Right cardiac atrium (tissue), 5 donors: ENCODE results near the gene TMPRSS3. TPM values are rescaled to one million over a fixed set of nuclear protein-coding genes. Genes with fewer than 3 reads are reported as not detected.

Experiments used
- ATAC-seq, 2 donors: fragments of 200-7000 bp; cut with Tn5 transposase; one replicate each; pipeline versions ENCODE4 v1.8.0 to v1.9.1; 2020; ENCODE audit warnings: moderate library complexity in 2 of 2, mild to moderate bottlenecking in 1 of 2
- DNase-seq, 3 donors: peaks; one replicate each; pipeline ENCODE4 v3.0.0-alpha.2; 2020
- H3K27ac ChIP-seq: one replicate; pipeline ENCODE4 v1.5.1; 2013; ENCODE audit warnings: mild to moderate bottlenecking, low read length, control low read depth, moderate library complexity
- H3K27me3 ChIP-seq: one replicate; pipeline ENCODE4 v1.6.1; 2013; ENCODE audit not compliant: control insufficient read depth, insufficient read depth
- H3K4me1 ChIP-seq: one replicate; pipeline ENCODE4 v1.6.1; 2013; ENCODE audit warnings: low read length; ENCODE audit not compliant: control insufficient read depth, insufficient read depth
- H3K4me3 ChIP-seq: one replicate; pipeline ENCODE4 v1.5.1; 2013; ENCODE audit warnings: low read length, control low read depth
- H3K9me3 ChIP-seq: one replicate; pipeline ENCODE4 v1.6.1; 2013; ENCODE audit warnings: low read length; ENCODE audit not compliant: control insufficient read depth
- WGBS: extraction: QIAGEN DNeasy Blood & Tissue Kit; methylation state at CpG from one replicate; pipeline ENCODE4 v1.1.7; 2013; 5-methylcytosine and 5-hydroxymethylcytosine counted together
- intact Hi-C, 4 donors: fragments of 100-400 bp; cut with DNase I; formaldehyde crosslinking; loops; one replicate each; pipeline versions ENCODE4 v1.11.0 to v1.14.0; 2022 to 2023
- polyA plus RNA-seq: library from polyadenylated mRNA; stranded (reverse); fragments of 200-250 nt; gene quantifications from one replicate; pipeline ENCODE4 v1.2.3, GENCODE V29; 2013
- total RNA-seq, 4 donors: library from RNA; stranded (reverse); fragmentation: NEBNext Ultra II Directional; extraction: Animal tissue kit (Norgen Biotek cat#: 25700); gene quantifications; one replicate each; pipeline ENCODE4 v1.2.1, GENCODE V29; 2021
- donor health status: healthy with polysubstance abuse.
- donor health status: DM: no; HTN: yes; CAD: no.
- donor health status: DM: no; HTN: no; CAD: no.
- donor health status: DM: no; HTN: yes; CAD: no; lungs with severe emphysema.
- donor health status: DM: yes; HTN: yes; CAD: no.

Gene TMPRSS3
- total and polyA plus RNA-seq, 5 donors = not detected

GRCh38 chr21:42338729-42339715 is 56.8 kb downstream of the TMPRSS3 start:
- no peak for ATAC-seq
- no peaks in the 10 kb centered on the region for H3K27me3 ChIP-seq
- H3K4me3 ChIP-seq = no peak overlapping the region
- no peak overlapping the region for H3K27ac ChIP-seq
- 92% methylated on average over 17 of the region's 17 CpGs for WGBS
- DNase-seq = no peak
- intact Hi-C loops = no loop called here
- no peaks in the 10 kb centered on the region for H3K4me1 ChIP-seq
- H3K9me3 ChIP-seq = no peaks in the 10 kb centered on the region

GRCh38 chr21:42337830-42338728 is 57.8 kb downstream of the TMPRSS3 start:
- peak; percentile 72 to 85 for ATAC-seq
- no peak overlapping the region for H3K4me3 ChIP-seq
- DNase-seq = peak in 2 of 3 donors; percentile 56 to 79
- no peaks in the 10 kb centered on the region for H3K9me3 ChIP-seq
- H3K27ac ChIP-seq = no peak overlapping the region
- 39% methylated on average over 23 of the region's 23 CpGs for WGBS
- H3K27me3 ChIP-seq = no peaks in the 10 kb centered on the region
- intact Hi-C loops = no loop called here
- no peaks in the 10 kb centered on the region for H3K4me1 ChIP-seq

- Histone ChIP-seq H3K27me3 (no peaks in the 10 kb centered on the region), H3K4me3 (no peak overlapping the region), H3K4me1 (no peaks in the 10 kb centered on the region), H3K9me3 (no peaks in the 10 kb centered on the region), H3K27ac (no peak overlapping the region)
- no peak for DNase-seq
- WGBS = 93% methylated on average over 4 of the region's 4 CpGs
- intact Hi-C loops = no loop called here
- ATAC-seq = no peak
Observed at GRCh38 chr21:42337276-42337675, 58.6 kb downstream of the TMPRSS3 start.

GRCh38 chr21:42336054-42336453 is 59.8 kb downstream of the TMPRSS3 start:
- intact Hi-C loops = no loop called here
- no peaks in the 10 kb centered on the region for H3K27me3 ChIP-seq
- 23% methylated on average over 10 of the region's 10 CpGs for WGBS

GRCh38 chr21:42332557-42333317 is 63.1 kb downstream of the TMPRSS3 start:
- intact Hi-C loops = no loop called here
- Histone ChIP-seq H3K27me3 (no peaks in the 10 kb centered on the region), H3K4me3 (no peak overlapping the region), H3K27ac (no peak overlapping the region), H3K9me3 (peaks cover 2% of the 10 kb centered on the region), H3K4me1 (no peaks in the 10 kb centered on the region)
- 81% methylated on average over 5 of the region's 5 CpGs for WGBS
- DNase-seq = no peak
- no peak for ATAC-seq

More at GRCh38 chr21:42336054-42336453, 59.8 kb downstream of the TMPRSS3 start:
- DNase-seq (no peak), ATAC-seq (no peak)
- Histone ChIP-seq H3K4me1 (no peaks in the 10 kb centered on the region), H3K27ac (no peak overlapping the region), H3K9me3 (peaks cover 2% of the 10 kb centered on the region), H3K4me3 (no peak overlapping the region)

- Histone ChIP-seq H3K4me1 (no peaks in the 10 kb centered on the region), H3K9me3 (peaks cover 2% of the 10 kb centered on the region), H3K27me3 (no peaks in the 10 kb centered on the region), H3K4me3 (no peak overlapping the region), H3K27ac (no peak overlapping the region)
- intact Hi-C loops = no loop called here
- no peak for DNase-seq
- no peak for ATAC-seq
Observed at GRCh38 chr21:42331660-42332059, 64.2 kb downstream of the TMPRSS3 start.

GRCh38 chr21:42330380-42331371 is 65.2 kb downstream of the TMPRSS3 start:
- H3K27ac ChIP-seq = no peak overlapping the region
- peaks cover 2% of the 10 kb centered on the region for H3K9me3 ChIP-seq
- no peaks in the 10 kb centered on the region for H3K27me3 ChIP-seq
- H3K4me1 ChIP-seq = no peaks in the 10 kb centered on the region
- ATAC-seq = no peak
- H3K4me3 ChIP-seq = no peak overlapping the region
- intact Hi-C loops = no loop called here
- DNase-seq = no peak
- WGBS = 92% methylated on average over 4 of the region's 4 CpGs

GRCh38 chr21:42324896-42325295 is 71.0 kb downstream of the TMPRSS3 start:
- intact Hi-C loops = no loop called here
- 80% methylated on average over 6 of the region's 6 CpGs for WGBS
- Histone ChIP-seq H3K4me3 (no peak overlapping the region), H3K4me1 (no peaks in the 10 kb centered on the region), H3K9me3 (no peaks in the 10 kb centered on the region), H3K27ac (no peak overlapping the region), H3K27me3 (no peaks in the 10 kb centered on the region)
- no peak for DNase-seq
- no peak for ATAC-seq
